DND-41 (cell line): ENCODE data around the gene CDR2L.

ENCODE experiments used
- ATAC-seq: fragments of 200-7000 bp; cut with Tn5 transposase; 3 replicates; pipeline ENCODE4 v1.9.1; 2021; ENCODE audit warnings: low read depth; ENCODE audit not compliant: insufficient read depth
- DNase-seq: peaks from one replicate; pipeline ENCODE4 v3.0.0-alpha.2; 2020
- H2AFZ ChIP-seq: 2 replicates; pipeline ENCODE4 v1.6.0; 2012; ENCODE audit warnings: low read depth, low read length
- H3K27ac ChIP-seq: 2 replicates; pipeline ENCODE4 v1.5.1; 2012; ENCODE audit warnings: low read length, inconsistent platforms
- H3K27me3 ChIP-seq: fragments of 200-600 bp; sonication (generic); 2 replicates; pipeline ENCODE4 v1.6.0; 2012; ENCODE audit warnings: low read length, mild to moderate bottlenecking, inconsistent platforms; ENCODE audit not compliant: insufficient read depth, poor library complexity
- H3K36me3 ChIP-seq: 2 replicates; pipeline ENCODE4 v1.5.1; 2012; ENCODE audit warnings: low read length, inconsistent platforms; ENCODE audit not compliant: insufficient read depth
- H3K4me1 ChIP-seq: 2 replicates; pipeline ENCODE4 v1.5.1; 2012; ENCODE audit warnings: mild to moderate bottlenecking, low read length; ENCODE audit not compliant: insufficient read depth
- H3K4me2 ChIP-seq: 2 replicates; pipeline ENCODE4 v1.6.0; 2012; ENCODE audit warnings: mild to moderate bottlenecking, moderate library complexity, low read length, inconsistent platforms; ENCODE audit not compliant: insufficient read depth
- H3K4me3 ChIP-seq, 2 experiments: fragments of 200-600 bp in 1 of 2; shearing (Covaris generic) in 1 of 2; 2 replicates each; pipeline ENCODE4 v1.5.1; 2012 to 2016; ENCODE audit warnings: inconsistent platforms in 2 of 2, low read length in 2 of 2, mild to moderate bottlenecking in 2 of 2, low read depth in 1 of 2, moderate library complexity in 1 of 2
- H3K79me2 ChIP-seq: 2 replicates; pipeline ENCODE4 v1.6.0; 2012; ENCODE audit warnings: low read length, inconsistent platforms; ENCODE audit not compliant: insufficient read depth
- H3K9ac ChIP-seq: 2 replicates; pipeline ENCODE4 v1.6.0; 2012; ENCODE audit warnings: low read depth, mild to moderate bottlenecking, inconsistent platforms, low read length, moderate library complexity
- H3K9me3 ChIP-seq: 2 replicates; pipeline ENCODE4 v1.5.1; 2012; ENCODE audit warnings: low read length, moderate library complexity, mild to moderate bottlenecking, inconsistent platforms; ENCODE audit not compliant: insufficient read depth, severe bottlenecking
- H4K20me1 ChIP-seq: 2 replicates; pipeline ENCODE4 v1.6.0; 2012; ENCODE audit warnings: low read length; ENCODE audit not compliant: insufficient read depth
- EZH2 ChIP-seq: IDR thresholded peaks from 3 replicates; pipeline ENCODE4 v1.6.1; 2012; ENCODE audit warnings: borderline replicate concordance, low read depth, mild to moderate bottlenecking, moderate library complexity, low read length, inconsistent platforms; ENCODE audit not compliant: severe bottlenecking
- TF ChIP-seq, protein P1 (sequence below): IDR thresholded peaks from 2 replicates; pipeline ENCODE4 v1.5.1; 2012; ENCODE audit warnings: borderline replicate concordance, low read length, moderate library complexity, mild to moderate bottlenecking; ENCODE audit not compliant: poor library complexity, severe bottlenecking; ENCODE audit errors: extremely low read depth

Gene CDR2L

DNA sequence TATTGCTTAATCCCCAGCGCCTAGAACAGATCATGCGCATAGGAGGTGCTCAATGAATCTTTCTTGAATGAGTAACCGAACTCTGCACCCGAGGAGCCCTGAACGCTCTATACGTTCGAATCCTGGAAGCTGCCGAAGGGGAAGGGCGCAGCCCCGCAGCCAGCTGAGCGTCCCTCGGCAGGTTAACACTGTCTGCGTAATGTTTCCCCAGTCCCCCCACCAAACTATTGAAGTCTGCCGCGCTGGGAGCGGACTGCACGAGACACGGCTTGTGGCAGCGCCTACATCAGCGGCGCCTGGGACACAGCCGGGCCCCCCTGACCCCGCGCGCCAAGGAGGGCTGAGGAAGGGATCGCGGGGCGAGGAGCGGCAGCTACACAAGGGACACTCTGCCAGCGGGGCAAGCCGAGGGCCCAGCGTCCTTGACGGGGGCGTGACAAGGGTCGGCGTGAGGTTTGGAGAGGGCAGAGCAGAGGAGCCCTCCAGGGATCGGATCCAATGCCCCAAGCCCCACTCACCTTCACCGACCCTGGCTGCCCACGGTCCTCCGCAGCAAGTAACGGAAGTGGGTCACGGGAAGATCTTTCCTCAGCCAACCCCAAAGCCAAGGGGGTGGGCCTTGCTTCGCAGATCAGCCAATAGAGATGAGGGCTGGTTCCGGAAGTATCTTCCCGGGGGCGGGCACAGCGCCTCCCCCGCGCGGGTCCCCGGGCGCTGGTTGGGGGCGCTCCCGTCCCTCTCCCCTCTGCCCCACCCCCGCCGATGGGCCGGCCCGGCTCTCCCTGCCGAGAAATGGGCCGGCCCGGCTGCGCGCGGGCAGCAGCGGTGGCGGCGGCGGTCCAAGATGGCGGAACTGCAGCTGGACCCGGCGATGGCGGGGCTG is 59.2 kb downstream of the CDR2L start, which contains the start of the genes ATP5PD and KCTD2:
ATP5PD (minus strand) TSS at position 563 of the 883 bp plus-strand sequence. CDS start 4,319 bp downstream, outside the sequence.
KCTD2 (plus strand) TSS at position 819 of the 883 bp plus-strand sequence; CDS start at position 845, 26 bp downstream.
- Histone ChIP-seq H3K4me2 (peak within 1 kb of the TSS; percentile 90), H3K79me2 (peaks cover 44% of the 10 kb centered on the region), H3K4me1 (peaks cover 29% of the 10 kb centered on the region), H3K36me3 (peaks cover 18% of the 10 kb centered on the region), H3K9ac (peak within 1 kb of the TSS; percentile 80), H3K27me3 (no peaks in the 10 kb centered on the region), H2AFZ (peak within 1 kb of the TSS; percentile 95), H4K20me1 (no peaks in the 10 kb centered on the region), H3K4me3 (peak within 1 kb of the TSS; percentile 81 to 95), H3K27ac (peak within 1 kb of the TSS; percentile 79), H3K9me3 (no peaks in the 10 kb centered on the region)
- ATAC-seq = peak; percentile 95
- TF ChIP-seq, protein P1, sequence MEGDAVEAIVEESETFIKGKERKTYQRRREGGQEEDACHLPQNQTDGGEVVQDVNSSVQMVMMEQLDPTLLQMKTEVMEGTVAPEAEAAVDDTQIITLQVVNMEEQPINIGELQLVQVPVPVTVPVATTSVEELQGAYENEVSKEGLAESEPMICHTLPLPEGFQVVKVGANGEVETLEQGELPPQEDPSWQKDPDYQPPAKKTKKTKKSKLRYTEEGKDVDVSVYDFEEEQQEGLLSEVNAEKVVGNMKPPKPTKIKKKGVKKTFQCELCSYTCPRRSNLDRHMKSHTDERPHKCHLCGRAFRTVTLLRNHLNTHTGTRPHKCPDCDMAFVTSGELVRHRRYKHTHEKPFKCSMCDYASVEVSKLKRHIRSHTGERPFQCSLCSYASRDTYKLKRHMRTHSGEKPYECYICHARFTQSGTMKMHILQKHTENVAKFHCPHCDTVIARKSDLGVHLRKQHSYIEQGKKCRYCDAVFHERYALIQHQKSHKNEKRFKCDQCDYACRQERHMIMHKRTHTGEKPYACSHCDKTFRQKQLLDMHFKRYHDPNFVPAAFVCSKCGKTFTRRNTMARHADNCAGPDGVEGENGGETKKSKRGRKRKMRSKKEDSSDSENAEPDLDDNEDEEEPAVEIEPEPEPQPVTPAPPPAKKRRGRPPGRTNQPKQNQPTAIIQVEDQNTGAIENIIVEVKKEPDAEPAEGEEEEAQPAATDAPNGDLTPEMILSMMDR = no peak
- no peak for TF ChIP-seq EZH2
- peak; percentile 97 for DNase-seq

DNA sequence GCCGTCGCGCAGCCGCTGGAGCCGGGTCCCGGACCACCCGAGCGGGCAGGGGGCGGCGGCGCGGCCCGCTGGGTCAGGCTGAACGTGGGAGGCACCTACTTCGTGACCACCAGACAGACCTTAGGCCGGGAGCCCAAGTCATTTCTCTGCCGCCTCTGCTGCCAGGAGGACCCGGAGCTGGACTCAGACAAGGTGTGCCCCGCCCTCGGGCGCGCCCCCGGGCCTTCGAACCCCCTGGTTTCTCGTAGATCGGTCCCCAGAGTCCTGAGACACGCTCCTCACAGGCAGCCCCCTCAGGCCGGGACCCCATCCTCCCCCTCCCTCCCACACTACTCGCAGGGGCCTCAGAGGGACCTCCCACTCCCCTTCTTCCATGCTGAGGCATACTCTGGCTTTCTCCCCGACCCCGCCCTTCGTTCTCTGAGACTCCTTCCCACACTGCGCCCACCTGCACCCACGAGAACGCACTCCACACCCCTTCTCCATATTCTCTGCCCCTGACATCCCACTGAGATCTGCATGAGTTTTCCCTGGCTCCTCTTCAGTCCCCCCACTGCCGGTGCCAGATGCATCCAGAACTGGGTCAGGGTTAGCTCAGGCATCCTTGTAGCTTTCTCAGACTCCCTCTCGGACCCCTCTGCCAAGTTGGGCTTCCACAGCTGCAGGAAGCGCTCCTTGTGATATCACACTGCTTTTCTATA is 60.1 kb downstream of the CDR2L start:
- TF ChIP-seq EZH2 = no peak
- TF ChIP-seq, protein P1 = no peak

DNA sequence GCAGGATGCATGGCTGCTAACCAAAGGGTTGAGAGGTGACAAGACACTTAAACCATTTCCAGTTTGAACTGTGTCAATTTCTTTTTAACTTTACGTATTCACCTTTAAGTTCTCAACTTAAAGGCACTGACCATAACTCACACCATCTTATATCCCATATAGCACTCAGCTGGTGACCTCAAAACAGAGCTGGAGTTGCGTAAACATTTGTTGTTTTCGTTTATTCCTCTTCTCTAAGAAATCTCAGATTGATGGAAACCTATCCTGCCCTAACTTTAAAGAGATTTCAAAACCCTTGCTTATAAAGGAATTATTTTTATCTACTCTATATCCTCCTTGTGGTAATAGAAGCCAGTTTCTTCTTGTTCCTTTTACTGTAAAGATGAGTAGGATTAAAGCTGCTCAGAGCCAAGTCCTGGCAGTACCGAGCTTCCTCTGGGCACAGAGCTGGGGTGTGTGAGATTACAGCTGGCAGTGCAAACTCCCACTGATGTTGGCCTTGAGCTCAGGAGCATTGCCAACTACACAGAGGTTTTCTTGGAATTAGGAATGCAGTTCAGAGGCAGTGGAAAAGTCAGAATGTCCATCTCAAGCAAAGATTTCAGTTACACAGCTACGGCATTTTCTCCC is 60.9 kb downstream of the CDR2L start:
- no peaks in the 10 kb centered on the region for H3K9me3 ChIP-seq
- no peak overlapping the region for H2AFZ ChIP-seq
- peak overlapping the region; percentile 90 for H3K4me2 ChIP-seq
- no peaks in the 10 kb centered on the region for H4K20me1 ChIP-seq
- H3K36me3 ChIP-seq = peaks cover 23% of the 10 kb centered on the region
- ATAC-seq = no peak
- peaks cover 44% of the 10 kb centered on the region for H3K79me2 ChIP-seq
- H3K4me1 ChIP-seq = peaks cover 29% of the 10 kb centered on the region
- peak overlapping the region; percentile 80 for H3K9ac ChIP-seq
- H3K4me3 ChIP-seq = peak overlapping the region; percentile 38 to 95; a peak in 3 of 4 replicates
- no peaks in the 10 kb centered on the region for H3K27me3 ChIP-seq
- peak overlapping the region; percentile 74; the same call in 1 of the 2 replicates for H3K27ac ChIP-seq
- no peak for TF ChIP-seq EZH2
- DNase-seq = no peak

More for the DNA sequence above, 60.1 kb downstream of the CDR2L start:
- Histone ChIP-seq H3K27me3 (no peaks in the 10 kb centered on the region), H3K27ac (peak overlapping the region; percentile 74), H3K9ac (peak overlapping the region; percentile 80), H3K79me2 (peaks cover 44% of the 10 kb centered on the region), H3K36me3 (peaks cover 16% of the 10 kb centered on the region), H4K20me1 (no peaks in the 10 kb centered on the region), H2AFZ (peak overlapping the region; percentile 60), H3K4me3 (peak overlapping the region; percentile 38 to 95; a peak in 3 of 4 replicates), H3K9me3 (no peaks in the 10 kb centered on the region), H3K4me1 (peaks cover 29% of the 10 kb centered on the region), H3K4me2 (peak overlapping the region; percentile 90)
- peak; percentile 16 for ATAC-seq
- peak; percentile 54 for DNase-seq
